GM08714 (cell line): Measurements from ENCODE around the gene GAB4.

Source experiments
- H3K4me3 ChIP-seq: fragments of 200-500 bp; sonication (Bioruptor generic); 2 replicates; pipeline ENCODE4 v1.5.1; 2014; ENCODE audit warnings: mild to moderate bottlenecking, low read length, inconsistent platforms
- ZNF274 ChIP-seq: IDR thresholded peaks from 2 replicates; pipeline ENCODE4 v1.6.1; 2012; ENCODE audit warnings: mild to moderate bottlenecking, low read depth, low read length

The GAB4 gene

DNA sequence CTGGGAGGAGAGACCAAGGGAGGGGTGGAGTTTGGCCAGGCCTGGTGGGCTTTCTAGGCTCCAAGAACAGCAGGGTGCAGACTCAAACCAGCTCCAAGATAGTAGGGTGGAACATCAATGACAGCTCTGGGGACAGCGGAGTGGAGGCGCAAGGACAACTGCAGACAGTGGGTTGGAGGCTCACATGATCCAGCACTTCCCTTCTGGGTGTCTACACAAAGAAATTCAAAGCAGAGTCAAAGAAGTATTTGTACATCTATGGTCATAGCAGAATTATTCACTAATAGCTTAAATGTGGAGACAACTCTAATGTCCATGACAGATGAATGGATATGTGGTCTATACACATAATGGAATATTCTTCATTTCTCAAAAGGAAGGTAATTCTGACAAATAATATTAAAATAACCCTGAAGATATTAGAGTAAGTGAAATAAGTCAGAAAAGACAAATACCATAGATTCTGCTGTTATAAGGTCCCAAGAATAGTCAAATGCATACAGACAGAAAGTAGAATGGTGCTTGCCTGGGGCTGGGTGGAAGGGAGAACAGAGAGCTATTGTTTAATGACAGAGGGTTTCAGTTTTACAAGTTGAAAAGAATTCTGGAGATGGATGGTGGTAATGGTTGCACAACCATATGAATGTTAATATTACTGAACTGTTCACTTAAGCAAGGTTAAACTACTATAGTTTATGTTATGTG lies 5.5 kb upstream of the GAB4 start:
- TF ChIP-seq ZNF274 = no peak
- H3K4me3 ChIP-seq = no peak overlapping the region

DNA sequence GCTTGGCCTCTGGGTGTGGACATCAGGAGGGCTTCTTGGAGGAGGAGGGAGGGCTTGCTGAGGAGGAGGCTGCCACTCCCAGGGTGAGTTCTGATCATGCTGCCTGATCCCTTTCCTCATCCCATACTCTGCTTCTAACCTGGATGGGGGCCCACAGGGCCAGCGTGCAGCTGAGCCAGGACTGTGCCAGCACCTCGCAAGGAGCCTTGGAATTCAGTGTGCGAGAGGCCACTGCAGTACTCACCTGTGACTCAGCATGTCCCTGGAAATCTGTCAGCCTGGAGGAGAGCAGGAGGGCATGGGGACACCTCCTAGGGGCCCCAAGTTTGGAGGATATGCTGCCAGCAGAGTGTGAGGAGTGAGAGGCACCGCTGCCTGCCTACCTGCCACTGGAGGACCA lies 4.2 kb upstream of the GAB4 start:
- no peak for TF ChIP-seq ZNF274
- no peak overlapping the region for H3K4me3 ChIP-seq

GRCh38 chr22:17009640-17010291 lies 1.7 kb upstream of the GAB4 start:
- no peak for TF ChIP-seq ZNF274
- H3K4me3 ChIP-seq = no peak overlapping the region

DNA sequence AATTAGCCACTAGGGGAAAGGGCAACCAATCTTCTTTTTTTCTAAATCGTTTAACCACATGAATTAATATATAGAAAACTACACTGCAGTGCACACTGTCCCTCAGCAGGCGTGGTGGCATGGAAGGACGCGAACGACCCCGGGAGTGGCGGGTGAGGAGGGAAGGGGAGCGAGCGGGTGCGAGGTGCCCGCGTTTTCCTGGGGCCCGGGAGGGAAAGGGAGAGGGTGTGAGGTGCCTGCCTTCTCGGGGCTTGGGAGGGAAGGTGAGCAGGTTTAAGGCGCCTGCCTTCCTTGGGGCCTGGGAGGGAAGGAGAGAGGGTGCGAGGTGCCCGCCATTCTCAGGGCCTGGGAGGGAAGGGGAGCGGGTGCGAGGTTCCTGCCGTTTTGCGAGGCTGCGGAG lies 765 bp downstream of the GAB4 start:
- no peak for TF ChIP-seq ZNF274
- no peak overlapping the region for H3K4me3 ChIP-seq

GRCh38 chr22:16989915-16990314 lies 18.1 kb downstream of the GAB4 start:
- TF ChIP-seq ZNF274 = no peak
- H3K4me3 ChIP-seq = no peak overlapping the region

GRCh38 chr22:16988257-16988656 lies 19.8 kb downstream of the GAB4 start:
- no peak for TF ChIP-seq ZNF274
- no peak overlapping the region for H3K4me3 ChIP-seq

- TF ChIP-seq ZNF274 = no peak
- no peak overlapping the region for H3K4me3 ChIP-seq
Measured at GRCh38 chr22:16987822-16988221, 20.2 kb downstream of the GAB4 start.

DNA sequence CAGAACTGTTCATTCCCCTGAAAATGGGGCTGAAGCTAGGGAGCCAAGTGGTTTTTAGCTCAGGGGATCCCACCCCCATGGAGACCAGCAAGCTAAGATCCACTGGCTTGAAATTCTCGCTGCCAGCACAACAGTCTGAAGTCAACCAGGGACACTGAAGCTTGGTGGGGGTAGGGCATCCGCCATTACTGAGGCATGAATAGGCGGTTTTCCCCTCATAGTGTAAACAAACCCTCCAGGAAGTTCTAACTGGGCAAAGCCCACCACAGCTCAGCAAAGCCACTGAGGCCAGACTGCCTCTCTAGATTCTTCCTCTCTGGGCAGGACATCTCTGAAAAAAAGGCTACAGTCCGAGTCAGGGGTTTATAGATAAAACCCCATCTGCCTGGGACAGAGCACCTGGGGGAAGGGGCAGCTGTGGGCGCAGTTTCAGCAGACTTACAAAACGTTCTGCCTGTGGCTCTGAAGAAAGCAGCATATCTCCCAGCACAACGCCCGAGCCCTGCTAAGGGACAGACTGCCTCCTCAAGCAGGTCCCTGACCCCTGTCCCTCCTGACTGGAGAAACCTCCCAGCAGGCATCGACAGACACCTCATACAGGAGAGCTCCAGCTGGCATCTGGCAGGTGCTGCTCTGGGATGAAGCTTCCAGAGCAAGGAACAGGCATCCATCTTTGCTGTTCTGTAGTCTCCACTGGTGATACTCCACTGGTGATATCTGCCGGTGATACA lies 32.7 kb downstream of the GAB4 start:
- H3K4me3 ChIP-seq = no peak overlapping the region
- TF ChIP-seq ZNF274 = no peak

DNA sequence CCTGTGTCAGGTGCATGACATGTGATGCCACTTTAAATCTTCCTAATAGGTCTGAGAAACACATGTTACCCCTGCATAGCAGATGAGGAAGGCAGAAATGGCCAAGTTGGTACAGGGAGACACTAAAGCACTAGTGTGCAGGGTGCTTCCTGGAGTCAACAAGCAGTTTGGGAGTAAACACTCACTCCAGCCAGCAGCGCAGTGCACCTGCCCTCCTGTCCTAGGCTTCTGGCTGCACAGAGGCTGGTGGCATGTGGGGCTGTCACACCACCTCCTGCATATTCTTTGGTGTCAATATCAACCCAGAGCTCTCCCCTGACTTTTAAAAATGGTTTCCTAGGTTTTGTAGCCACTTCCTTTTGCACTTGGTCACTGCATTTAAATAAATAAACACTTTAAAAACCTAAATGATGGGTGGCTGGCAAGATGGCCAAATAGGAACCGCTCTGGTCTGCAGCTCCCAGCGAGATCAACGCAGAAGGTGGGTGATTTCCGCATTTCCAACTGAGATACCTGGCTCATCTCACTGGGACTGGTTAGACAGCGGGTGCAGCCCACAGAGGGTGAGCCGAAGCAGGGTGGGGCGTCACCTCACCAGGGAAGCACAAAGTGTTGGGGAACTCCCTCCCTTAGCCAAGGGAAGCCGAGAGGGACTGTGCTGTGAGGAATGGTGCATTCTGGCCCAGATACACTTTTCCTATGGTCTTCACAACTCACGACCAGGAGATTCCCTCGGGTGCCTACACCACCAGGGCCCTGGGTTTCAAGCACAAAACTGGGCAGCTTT lies 33.5 kb downstream of the GAB4 start:
- H3K4me3 ChIP-seq = no peak overlapping the region
- TF ChIP-seq ZNF274 = no peak

DNA sequence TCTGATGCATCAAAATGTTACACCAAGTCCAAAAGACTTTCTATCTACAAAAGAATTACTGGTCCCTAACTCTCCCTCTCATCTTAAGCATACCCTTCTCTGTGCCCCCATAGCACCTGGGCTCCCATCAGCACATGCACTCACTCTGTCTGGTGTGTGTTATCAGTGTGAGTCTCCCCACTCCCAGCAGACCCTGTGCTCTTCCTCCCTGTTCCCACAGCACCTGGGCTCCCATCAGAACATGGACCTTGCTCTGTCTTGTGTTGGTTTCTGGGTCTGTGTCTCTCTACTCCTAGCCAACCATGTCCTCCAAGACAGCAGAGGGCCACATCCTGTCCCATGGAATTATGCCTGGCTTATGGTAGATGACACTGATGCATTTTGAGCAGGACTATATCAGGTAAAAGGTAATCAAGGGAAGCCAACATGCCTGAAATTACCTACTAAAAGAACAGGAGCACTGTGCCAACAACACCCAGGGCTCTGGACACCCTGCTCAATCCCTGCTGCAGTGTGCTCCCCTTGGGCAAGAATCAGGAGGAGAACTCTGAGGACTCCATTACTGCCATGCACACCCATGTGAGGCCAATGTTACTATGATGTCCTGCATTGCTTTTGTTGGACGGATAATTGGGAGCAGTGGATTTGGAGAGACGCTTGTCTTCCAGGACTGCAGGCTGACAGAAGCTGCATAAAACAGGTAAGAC lies 34.3 kb downstream of the GAB4 start:
- H3K4me3 ChIP-seq = no peak overlapping the region
- no peak for TF ChIP-seq ZNF274

DNA sequence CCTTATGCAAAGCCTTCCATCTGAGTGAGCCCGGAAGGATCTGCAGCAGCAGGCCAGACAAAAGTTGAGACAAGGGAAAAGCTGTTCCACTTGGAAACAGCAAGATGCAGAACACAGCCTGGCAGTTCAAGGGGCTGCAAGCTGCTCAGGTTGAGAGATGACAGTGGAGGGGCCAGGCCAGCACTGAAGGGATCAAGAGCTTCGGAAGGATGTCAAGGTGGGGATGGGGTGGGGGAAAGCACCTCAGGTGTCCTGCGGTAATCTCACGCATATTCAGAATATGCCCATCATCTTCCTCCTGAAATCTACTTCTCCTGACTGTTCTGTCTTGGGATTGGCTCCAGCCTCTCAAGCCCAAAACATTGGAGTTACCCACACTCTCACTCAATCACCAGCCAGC lies 35.7 kb downstream of the GAB4 start:
- TF ChIP-seq ZNF274 = no peak
- no peak overlapping the region for H3K4me3 ChIP-seq

GRCh38 chr22:16970446-16970845 lies 37.6 kb downstream of the GAB4 start:
- no peak overlapping the region for H3K4me3 ChIP-seq
- TF ChIP-seq ZNF274 = no peak

DNA sequence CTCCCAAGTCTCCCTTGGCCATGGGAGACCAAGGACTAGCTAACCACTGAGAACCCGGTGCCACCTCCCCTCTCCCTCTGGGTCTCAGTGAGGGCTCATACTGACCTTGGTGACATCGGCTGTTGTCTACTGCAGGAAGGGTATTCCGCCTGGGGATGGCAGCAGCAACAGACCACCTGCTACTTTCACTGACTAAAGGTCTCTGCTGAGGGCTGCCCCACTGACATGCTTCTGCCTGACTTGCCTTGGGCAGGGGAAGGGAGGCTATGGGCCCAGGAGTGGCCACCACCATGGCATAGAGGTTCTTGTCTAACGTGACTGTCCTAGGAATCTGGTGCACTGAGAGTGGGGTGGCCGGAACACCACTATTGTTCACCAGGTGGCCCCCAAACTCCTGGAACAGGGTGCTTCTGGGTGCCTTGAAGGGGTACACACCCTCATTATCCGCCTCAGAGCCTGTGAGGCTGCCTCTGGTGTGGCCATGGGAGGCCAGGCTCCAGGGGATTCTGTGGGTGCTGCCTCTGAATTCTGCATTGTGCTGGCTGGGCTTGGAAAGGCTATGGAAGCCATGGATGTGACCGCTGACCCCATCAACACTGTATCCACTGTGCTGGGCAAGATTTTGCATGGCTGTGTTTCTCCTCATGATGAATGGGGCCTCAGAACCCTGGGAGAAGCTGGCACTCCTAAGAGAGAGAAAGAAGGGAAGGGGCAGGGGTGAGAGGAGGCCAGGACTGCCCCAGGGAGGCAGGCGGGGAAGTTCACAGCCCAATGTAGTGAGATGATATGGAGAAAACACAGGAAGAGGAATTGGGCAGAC lies 38.3 kb downstream of the GAB4 start:
- no peak overlapping the region for H3K4me3 ChIP-seq

More for the DNA sequence above, 38.3 kb downstream of the GAB4 start:
- TF ChIP-seq ZNF274 = no peak
